Kidney (tissue), 14 donors: ENCODE measurements around the gene GPATCH8. TPM values are rescaled to one million over a fixed set of nuclear protein-coding genes. Genes with fewer than 3 reads are reported as not detected.
A peak's percentile ranks its signal among the peaks of the same experiment; 100 is the strongest.
"Not testable (repeated sequence)": the region's sequence is repeated elsewhere in the genome, so short reads cannot be mapped to it uniquely, and the experiment has no call there.

Experiments
- DNase-seq, 5 donors: peaks; one replicate each; pipeline ENCODE4 v3.0.0-alpha.2; 2013 to 2020
- FAIRE-seq: peaks from 2 replicates; lab custom pipeline; 2012; peaks lifted over from hg19 to GRCh38; lab: Jason Lieb, UNC
- H3K27ac ChIP-seq, 2 donors: one replicate each; pipeline ENCODE4 v1.7.0; 2013; ENCODE audit warnings: low read depth in 2 of 2, low read length in 2 of 2, inconsistent platforms in 1 of 2
- H3K27me3 ChIP-seq: one replicate; pipeline ENCODE4 v1.7.1; 2013; ENCODE audit warnings: low read length, inconsistent platforms; ENCODE audit not compliant: control insufficient read depth, insufficient read depth
- H3K36me3 ChIP-seq, 3 donors: one replicate each; pipeline versions ENCODE4 v1.7.0 to v1.7.1; 2013; ENCODE audit warnings: low read length in 3 of 3, control low read depth in 1 of 3, inconsistent platforms in 1 of 3; ENCODE audit not compliant: insufficient read depth in 3 of 3, control insufficient read depth in 2 of 3
- H3K4me1 ChIP-seq, 3 donors: one replicate each; pipeline versions ENCODE4 v1.7.0 to v1.7.1; 2013; ENCODE audit warnings: low read length in 3 of 3, inconsistent platforms in 1 of 3, low read depth in 1 of 3; ENCODE audit not compliant: control insufficient read depth in 2 of 3, insufficient read depth in 2 of 3
- H3K4me3 ChIP-seq, 3 donors: one replicate each; pipeline versions ENCODE4 v1.7.0 to v1.8.1; 2013; ENCODE audit warnings: low read length in 3 of 3, control low read depth in 1 of 3, inconsistent platforms in 1 of 3
- H3K9ac ChIP-seq, 3 donors: one replicate each; pipeline versions ENCODE4 v1.7.0 to v1.7.1; 2013; ENCODE audit warnings: low read length in 3 of 3, control low read depth in 1 of 3, inconsistent platforms in 1 of 3
- H3K9me3 ChIP-seq, 3 donors: one replicate each; pipeline versions ENCODE4 v1.7.0 to v1.7.1; 2013; ENCODE audit warnings: low read length in 3 of 3, control low read depth in 1 of 3, inconsistent platforms in 1 of 3; ENCODE audit not compliant: control insufficient read depth in 2 of 3, insufficient read depth in 1 of 3
- intact Hi-C: fragments of 100-400 bp; cut with DNase I; formaldehyde crosslinking; loops from one replicate; pipeline ENCODE4 v1.11.1; 2022
- polyA plus RNA-seq: library from polyadenylated mRNA; stranded (reverse); fragments of 350-450 nt; fragmentation: Illumina TruSeq; extraction: RNeasy Lipid Tissue Mini Kit (QIAGEN cat#74804); gene quantifications from one replicate; pipeline ENCODE4 v1.2.3, GENCODE V29; 2014; ENCODE audit warnings: low read depth, low replicate concordance; ENCODE audit not compliant: insufficient read depth
- total RNA-seq: library from RNA; stranded (reverse); fragmentation: NEBNext Ultra II Directional; extraction: Animal tissue kit (Norgen Biotek cat#: 25700); gene quantifications from one replicate; pipeline ENCODE4 v1.2.1, GENCODE V29; 2021
- TF ChIP-seq, protein P1 (sequence below): IDR thresholded peaks from 3 replicates; pipeline ENCODE4 v1.5.1; 2012; ENCODE audit warnings: mild to moderate bottlenecking, moderate library complexity, borderline replicate concordance; ENCODE audit not compliant: insufficient read depth; ENCODE audit errors: extremely low read depth
- donor health status: control.
- donor health status: control.
- donor health status: control.
- donor health status: control.
- donor health status: control.
- donor health status: DM: yes; HTN: yes; CAD: no.
- donor health status: Normal renal cell carcinoma (clear cell type).

The GPATCH8 gene
- total and polyA plus RNA-seq, 2 donors from 2014 or later = 3.5 to 47.0 TPM

DNA sequence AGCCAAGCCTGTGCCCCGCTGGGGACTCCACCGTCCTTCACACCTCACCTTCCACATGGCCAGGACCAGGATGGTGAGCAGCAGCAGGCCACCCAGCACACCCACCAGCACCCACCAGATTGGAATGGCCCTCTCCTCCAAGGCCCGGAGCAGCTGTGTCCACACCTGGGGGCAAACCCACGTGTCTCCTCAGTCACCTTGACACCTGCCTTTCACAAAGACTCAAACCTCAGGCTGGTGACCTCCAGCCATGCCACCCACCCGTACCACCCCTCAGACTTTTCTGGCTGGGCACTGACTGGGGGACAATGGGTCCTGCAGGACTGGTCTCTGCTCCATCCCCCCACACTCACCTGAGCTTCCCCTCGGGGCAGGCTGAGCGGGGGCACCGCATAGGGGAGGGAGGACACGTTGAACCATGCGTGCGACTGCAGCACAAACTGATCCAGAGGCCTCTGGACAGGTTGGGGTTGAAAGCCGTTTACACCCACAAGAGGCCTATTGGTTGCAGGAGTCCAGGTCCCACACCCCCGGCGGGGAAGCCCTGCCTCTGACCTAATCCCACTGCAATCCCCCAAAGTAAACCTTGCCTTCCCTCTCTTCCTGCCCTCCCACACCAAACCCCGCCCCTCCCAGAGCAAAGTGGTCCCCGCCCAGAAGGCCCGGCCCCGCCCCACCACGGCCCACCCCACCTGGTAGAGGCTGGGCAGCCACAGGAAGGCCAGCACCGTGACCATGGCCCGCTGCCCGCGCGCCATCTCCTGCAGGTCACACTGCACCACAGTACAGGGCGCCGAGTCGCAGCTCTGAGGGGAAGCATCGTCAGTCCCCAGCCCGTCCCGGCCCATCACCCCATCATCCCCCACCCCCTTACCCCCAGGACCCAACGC is 128.7 kb downstream of the GPATCH8 start:
- Histone ChIP-seq H3K4me1 (peaks cover 0 to 4% (median 0%) of the 10 kb centered on the region in 3 donors), H3K9me3 (no peaks in the 10 kb centered on the region), H3K27me3 (no peaks in the 10 kb centered on the region), H3K27ac (no peak overlapping the region), H3K9ac (peak overlapping the region in 1 of 3 donors; percentile 3), H3K36me3 (no peaks in the 10 kb centered on the region), H3K4me3 (no peak overlapping the region)
- intact Hi-C loops = no loop called here
- no peak for FAIRE-seq
- TF ChIP-seq, protein P1, sequence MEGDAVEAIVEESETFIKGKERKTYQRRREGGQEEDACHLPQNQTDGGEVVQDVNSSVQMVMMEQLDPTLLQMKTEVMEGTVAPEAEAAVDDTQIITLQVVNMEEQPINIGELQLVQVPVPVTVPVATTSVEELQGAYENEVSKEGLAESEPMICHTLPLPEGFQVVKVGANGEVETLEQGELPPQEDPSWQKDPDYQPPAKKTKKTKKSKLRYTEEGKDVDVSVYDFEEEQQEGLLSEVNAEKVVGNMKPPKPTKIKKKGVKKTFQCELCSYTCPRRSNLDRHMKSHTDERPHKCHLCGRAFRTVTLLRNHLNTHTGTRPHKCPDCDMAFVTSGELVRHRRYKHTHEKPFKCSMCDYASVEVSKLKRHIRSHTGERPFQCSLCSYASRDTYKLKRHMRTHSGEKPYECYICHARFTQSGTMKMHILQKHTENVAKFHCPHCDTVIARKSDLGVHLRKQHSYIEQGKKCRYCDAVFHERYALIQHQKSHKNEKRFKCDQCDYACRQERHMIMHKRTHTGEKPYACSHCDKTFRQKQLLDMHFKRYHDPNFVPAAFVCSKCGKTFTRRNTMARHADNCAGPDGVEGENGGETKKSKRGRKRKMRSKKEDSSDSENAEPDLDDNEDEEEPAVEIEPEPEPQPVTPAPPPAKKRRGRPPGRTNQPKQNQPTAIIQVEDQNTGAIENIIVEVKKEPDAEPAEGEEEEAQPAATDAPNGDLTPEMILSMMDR = no peak
- peak; percentile 62 to 90 (median 84) for DNase-seq

DNA sequence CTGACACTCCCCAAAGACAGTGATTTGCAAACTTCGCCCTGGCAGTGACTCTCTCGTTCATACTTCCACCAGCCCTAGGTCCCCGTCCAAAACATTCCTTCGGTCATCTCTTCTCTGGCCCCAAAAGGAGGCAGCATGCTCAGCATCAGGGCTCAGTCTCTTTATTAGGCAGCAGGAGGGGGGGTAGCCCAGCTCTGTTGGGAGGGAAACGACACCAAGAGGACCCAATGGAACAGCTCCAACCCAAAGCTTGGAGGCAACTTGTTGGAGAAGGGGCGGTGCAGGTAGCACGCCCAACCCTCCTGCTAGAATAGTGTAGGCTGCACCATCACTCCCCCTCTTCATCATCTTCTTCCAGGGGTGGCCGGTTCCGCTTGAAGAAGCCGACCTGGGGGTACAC is 131.2 kb downstream of the GPATCH8 start:
- TF ChIP-seq, protein P1 = no peak
- FAIRE-seq (no peak), DNase-seq (peak in 1 of 5 donors; percentile 39)

DNA sequence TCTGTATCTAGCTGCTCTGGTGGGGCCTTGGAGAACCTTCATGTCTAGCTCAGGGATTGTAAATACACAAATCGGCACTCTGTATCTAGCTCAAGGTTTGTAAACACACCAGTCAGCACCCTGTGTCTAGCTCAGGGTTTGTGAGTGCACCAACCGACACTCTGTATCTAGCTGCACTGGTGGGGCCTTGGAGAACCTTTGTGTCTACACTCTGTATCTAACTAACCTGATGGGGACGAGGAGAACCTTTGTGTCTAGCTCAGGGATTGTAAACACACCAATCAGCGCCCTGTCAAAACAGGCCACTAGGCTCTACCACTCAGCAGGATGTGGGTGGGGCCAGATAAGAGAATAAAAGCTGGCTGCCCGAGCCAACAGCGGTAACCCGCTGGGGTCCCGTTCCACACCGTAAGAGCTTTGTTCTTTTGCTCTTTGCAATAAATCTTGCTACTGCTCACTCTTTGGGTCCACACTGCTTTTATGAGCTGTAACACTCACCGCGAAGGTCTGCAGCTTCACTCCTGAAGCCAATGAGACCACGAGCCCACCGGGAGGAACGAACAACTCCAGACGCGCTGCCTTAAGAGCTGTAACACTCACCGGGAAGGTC is 133.7 kb downstream of the GPATCH8 start:
- FAIRE-seq, H3K27me3 ChIP-seq, H3K36me3 ChIP-seq, H3K9ac ChIP-seq, intact Hi-C loops, H3K4me1 ChIP-seq, H3K4me3 ChIP-seq, H3K9me3 ChIP-seq, H3K27ac ChIP-seq: not testable (repeated sequence)
- DNase-seq = peak in 3 of 5 donors; percentile 53 to 59 (median 54)

More for the DNA sequence above, 131.2 kb downstream of the GPATCH8 start:
- no peak overlapping the region for H3K9ac ChIP-seq
- H3K27ac ChIP-seq = no peak overlapping the region
- no peaks in the 10 kb centered on the region for H3K9me3 ChIP-seq
- no peaks in the 10 kb centered on the region for H3K36me3 ChIP-seq
- no peaks in the 10 kb centered on the region for H3K27me3 ChIP-seq
- intact Hi-C loops = no loop called here
- no peak overlapping the region for H3K4me3 ChIP-seq
- peaks cover 0 to 4% (median 0%) of the 10 kb centered on the region in 3 donors for H3K4me1 ChIP-seq

DNA sequence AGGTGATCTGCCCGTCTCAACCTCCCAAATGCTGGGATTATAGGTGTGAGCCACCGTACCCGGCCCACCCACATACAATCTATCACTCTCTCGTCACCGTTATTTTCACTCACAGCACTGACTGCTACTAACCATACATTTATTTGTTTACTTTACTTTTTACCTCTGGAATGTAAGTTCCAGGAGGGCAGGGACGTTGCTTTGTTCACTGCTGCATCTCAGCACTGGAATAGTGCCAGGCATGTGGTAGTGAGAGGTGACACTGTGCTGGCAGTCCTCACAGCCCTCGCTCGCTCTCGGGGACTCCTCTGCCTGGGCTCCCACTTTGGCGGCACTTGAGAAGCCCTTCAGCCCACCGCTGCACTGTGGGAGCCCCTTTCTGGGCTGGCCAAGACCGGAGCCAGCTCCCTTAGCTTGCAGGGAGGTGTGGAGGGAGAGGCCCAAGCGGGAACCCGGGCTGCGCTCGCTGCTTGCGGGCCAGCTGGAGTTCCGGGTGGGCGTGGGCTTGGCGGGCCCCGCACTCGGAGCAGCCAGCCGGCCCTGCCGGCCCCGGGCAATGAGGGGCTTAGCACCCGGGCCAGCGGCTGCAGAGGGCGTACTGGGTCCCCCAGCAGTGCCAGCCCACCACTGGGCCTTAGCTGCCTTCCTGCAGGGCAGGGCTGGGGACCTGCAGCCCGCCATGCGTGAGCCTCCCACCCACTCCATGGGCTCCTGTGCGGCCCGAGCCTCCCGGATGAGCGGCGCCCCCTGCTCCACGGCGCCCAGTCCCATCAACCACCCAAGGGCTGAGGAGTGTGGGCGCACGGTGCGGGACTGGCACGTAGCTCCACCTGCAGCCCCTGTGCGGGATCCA is 134.6 kb downstream of the GPATCH8 start:
- H3K9me3 ChIP-seq, H3K4me1 ChIP-seq, H3K9ac ChIP-seq, FAIRE-seq, H3K36me3 ChIP-seq, H3K27me3 ChIP-seq, H3K27ac ChIP-seq, intact Hi-C loops, H3K4me3 ChIP-seq: not testable (repeated sequence)
- peak in 1 of 5 donors; percentile 52 for DNase-seq
